Measurements from ENCODE around the gene RHOU.

Gene RHOU

GRCh38 chr1:228782662-228783417 is 47.6 kb downstream of the RHOU start:
- H3K9me3 Mint-ChIP-seq: no peaks in the 10 kb centered on the region
- H3K4me1 Mint-ChIP-seq: peaks cover 5% of the 10 kb centered on the region
- H3K36me3 Mint-ChIP-seq: no peaks in the 10 kb centered on the region
- H3K4me3 Mint-ChIP-seq: no peak overlapping the region
- peak; percentile 46 for ATAC-seq
- H3K27ac Mint-ChIP-seq: no peak overlapping the region
- DNase-seq (ENCODE audit: low spot score in 2 of 2): no peak

DNA sequence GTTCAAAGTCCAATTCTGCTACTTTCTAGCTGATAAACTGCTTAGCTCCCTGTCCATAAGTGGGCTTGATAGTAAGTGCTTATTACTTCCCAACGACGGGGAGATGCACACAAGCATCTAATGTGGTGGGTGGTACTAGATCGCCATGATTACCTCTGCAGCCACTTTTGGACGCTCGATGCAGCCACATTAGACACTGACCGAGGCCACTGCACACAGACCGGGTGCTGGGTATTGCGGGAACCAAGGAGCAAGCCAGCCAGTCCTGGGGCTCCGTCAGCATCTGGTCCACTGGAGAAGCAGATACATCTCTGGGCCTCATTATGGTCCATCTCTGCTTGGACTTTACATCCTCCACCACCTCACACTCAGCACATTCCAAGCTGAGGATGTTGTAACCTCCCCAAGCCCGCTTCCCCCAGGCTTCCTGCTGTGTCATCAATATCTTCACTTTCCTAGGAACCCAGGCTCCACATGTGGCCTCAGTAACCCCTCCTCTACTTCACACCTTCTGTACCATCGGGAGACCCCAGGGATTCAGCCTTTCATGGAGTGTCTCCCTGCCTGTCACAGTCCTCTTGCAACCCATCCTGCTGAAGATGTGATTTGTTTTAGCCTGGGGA is 48.2 kb downstream of the RHOU start:
- peaks cover 5% of the 10 kb centered on the region for H3K4me1 Mint-ChIP-seq
- DNase-seq (ENCODE audit: low spot score in 2 of 2) (no peak), ATAC-seq (no peak)
- H3K36me3 Mint-ChIP-seq: no peaks in the 10 kb centered on the region
- no peak overlapping the region for H3K4me3 Mint-ChIP-seq
- H3K9me3 Mint-ChIP-seq: no peaks in the 10 kb centered on the region
- H3K27ac Mint-ChIP-seq: no peak overlapping the region

- Mint-ChIP-seq H3K4me1 (peaks cover 5% of the 10 kb centered on the region), H3K36me3 (no peaks in the 10 kb centered on the region), H3K27ac (no peak overlapping the region), H3K4me3 (no peak overlapping the region), H3K9me3 (no peaks in the 10 kb centered on the region)
- no peak for DNase-seq (ENCODE audit: low spot score in 2 of 2)
- no peak for ATAC-seq
Measured at GRCh38 chr1:228784181-228784580, 48.9 kb downstream of the RHOU start.

DNA sequence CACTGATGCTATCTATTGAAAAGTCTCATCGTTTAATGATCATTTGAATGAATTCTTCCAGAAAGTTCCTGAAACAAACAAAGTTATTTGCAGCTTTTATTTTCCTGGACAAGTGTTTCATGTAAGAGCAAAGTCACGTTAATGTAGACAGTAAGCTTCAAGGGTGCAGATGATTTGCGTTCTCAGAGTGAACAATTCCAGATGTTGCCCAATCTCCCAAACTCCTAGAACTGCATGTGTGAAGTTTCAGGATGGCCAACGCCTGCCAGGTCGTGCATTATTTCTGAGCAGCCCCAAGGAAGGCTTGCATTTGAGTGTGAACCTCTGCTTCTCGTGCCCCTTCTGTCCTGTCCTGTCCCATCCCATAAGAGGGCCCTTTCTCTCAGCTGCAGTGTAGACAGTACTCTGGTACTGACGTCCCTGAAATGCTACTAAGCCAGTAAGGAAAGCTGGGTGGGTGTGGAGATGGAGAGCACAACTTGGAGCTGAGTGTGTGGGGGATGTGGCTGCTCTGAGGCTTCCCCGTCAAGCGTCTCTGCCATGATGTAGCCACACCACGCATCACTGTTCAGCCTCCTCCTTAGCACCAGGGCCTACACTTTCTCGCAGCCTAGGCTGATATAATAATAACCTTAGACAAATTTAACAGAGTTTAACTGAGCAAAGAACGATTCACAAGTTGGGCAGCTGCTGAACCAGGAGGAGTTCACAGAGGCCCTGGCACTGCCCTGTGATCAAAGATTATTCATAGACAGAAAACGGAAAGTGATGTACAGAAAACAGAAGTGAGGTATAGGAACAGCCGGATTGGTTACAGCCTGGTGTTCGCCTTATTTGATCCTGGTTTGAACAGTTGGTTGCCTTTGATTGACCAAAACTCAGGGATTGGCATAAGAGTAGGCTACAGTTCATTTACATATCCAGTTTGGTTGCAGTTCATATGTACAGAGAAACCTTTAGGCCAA is 50.4 kb downstream of the RHOU start:
- H3K4me3 Mint-ChIP-seq: no peak overlapping the region
- no peaks in the 10 kb centered on the region for H3K36me3 Mint-ChIP-seq
- H3K27ac Mint-ChIP-seq: no peak overlapping the region
- ATAC-seq: no peak
- peaks cover 11% of the 10 kb centered on the region for H3K4me1 Mint-ChIP-seq
- H3K9me3 Mint-ChIP-seq: no peaks in the 10 kb centered on the region
- no peak for DNase-seq (ENCODE audit: low spot score in 2 of 2)

DNA sequence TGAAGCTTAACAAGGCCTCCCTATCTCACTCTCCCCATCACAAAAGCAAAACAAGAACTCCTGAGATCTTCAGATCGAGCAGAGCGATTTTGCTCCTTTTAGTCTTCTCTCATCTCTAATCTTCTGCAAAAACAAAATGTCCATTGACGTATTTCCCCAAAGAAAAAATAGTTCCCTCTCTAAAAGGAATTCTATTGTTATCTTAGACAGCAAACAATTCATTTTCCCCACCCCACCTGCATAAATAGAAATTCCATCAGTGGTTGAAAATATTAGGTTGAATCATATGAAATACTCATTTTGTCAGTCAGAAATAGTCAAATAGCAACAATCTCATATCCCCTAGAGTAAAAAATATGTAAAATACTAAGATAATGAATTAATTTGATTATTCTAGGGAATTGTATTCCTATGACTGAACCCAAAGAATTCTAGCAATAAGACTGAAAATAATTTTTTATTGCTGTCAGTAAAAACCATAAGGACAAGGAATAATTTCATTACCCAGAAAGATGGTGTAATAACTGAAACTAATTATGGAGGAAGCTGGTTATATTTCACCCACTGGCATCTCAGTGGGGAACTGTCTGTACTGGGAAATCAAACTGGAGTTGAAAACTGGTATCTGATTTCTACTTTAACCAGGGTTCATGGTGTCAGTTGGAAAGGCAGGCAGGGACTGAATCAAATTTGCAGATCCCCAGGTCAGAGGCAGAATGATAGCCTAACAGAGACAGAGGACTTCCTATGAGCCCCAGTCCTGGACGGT is 51.3 kb downstream of the RHOU start:
- Mint-ChIP-seq H3K4me3 (no peak overlapping the region), H3K9me3 (no peaks in the 10 kb centered on the region), H3K4me1 (peaks cover 18% of the 10 kb centered on the region), H3K27ac (no peak overlapping the region), H3K36me3 (no peaks in the 10 kb centered on the region)
- ATAC-seq (no peak), DNase-seq (ENCODE audit: low spot score in 2 of 2) (no peak)

GRCh38 chr1:228791791-228792190 is 56.5 kb downstream of the RHOU start:
- Mint-ChIP-seq H3K4me1 (peaks cover 20% of the 10 kb centered on the region), H3K9me3 (no peaks in the 10 kb centered on the region), H3K36me3 (no peaks in the 10 kb centered on the region), H3K27ac (no peak overlapping the region), H3K4me3 (no peak overlapping the region)
- no peak for DNase-seq (ENCODE audit: low spot score in 2 of 2)
- no peak for ATAC-seq

GRCh38 chr1:228792601-228793000 is 57.3 kb downstream of the RHOU start:
- Mint-ChIP-seq H3K9me3 (peaks cover 1% of the 10 kb centered on the region), H3K4me3 (no peak overlapping the region), H3K36me3 (no peaks in the 10 kb centered on the region), H3K27ac (no peak overlapping the region), H3K4me1 (peaks cover 26% of the 10 kb centered on the region)
- DNase-seq (ENCODE audit: low spot score in 2 of 2) (no peak), ATAC-seq (no peak)

GRCh38 chr1:228793032-228793431 is 57.8 kb downstream of the RHOU start:
- no peak for DNase-seq (ENCODE audit: low spot score in 2 of 2)
- H3K9me3 Mint-ChIP-seq: peaks cover 3% of the 10 kb centered on the region
- no peak for ATAC-seq
- no peak overlapping the region for H3K27ac Mint-ChIP-seq
- peaks cover 31% of the 10 kb centered on the region for H3K4me1 Mint-ChIP-seq
- no peak overlapping the region for H3K4me3 Mint-ChIP-seq
- no peaks in the 10 kb centered on the region for H3K36me3 Mint-ChIP-seq

GRCh38 chr1:228794173-228794572 is 58.9 kb downstream of the RHOU start:
- DNase-seq (ENCODE audit: low spot score in 2 of 2) (peak in 1 of 2 donors; percentile 64), ATAC-seq (peak; percentile 76)
- no peak overlapping the region for H3K4me3 Mint-ChIP-seq
- peaks cover 3% of the 10 kb centered on the region for H3K9me3 Mint-ChIP-seq
- H3K27ac Mint-ChIP-seq: no peak overlapping the region
- H3K4me1 Mint-ChIP-seq: peaks cover 37% of the 10 kb centered on the region
- H3K36me3 Mint-ChIP-seq: no peaks in the 10 kb centered on the region

DNA sequence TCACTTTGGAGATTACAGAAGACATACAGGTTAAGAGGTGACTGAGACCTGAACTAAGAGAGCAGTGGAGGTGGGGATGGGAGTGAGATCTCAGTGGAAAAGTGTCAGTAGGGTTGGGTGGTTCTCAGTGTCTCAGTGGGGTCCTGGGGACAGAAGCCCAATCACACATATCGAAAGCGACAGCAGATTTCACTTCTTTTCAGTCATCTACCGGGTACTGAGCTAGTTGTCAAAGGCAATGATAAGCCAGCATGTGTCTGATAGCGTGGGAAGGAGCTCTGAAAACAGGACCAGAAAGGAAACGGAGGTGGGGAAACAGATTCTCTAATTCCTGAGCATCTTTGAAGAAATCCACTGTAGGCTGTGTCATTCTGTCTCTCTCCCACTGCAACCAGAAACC is 59.5 kb downstream of the RHOU start:
- DNase-seq (ENCODE audit: low spot score in 2 of 2) (peak in 1 of 2 donors; percentile 69), ATAC-seq (peak; percentile 88)
- H3K36me3 Mint-ChIP-seq: no peaks in the 10 kb centered on the region
- H3K4me1 Mint-ChIP-seq: peaks cover 37% of the 10 kb centered on the region
- no peak overlapping the region for H3K27ac Mint-ChIP-seq
- peaks cover 3% of the 10 kb centered on the region for H3K9me3 Mint-ChIP-seq
- H3K4me3 Mint-ChIP-seq: no peak overlapping the region

DNA sequence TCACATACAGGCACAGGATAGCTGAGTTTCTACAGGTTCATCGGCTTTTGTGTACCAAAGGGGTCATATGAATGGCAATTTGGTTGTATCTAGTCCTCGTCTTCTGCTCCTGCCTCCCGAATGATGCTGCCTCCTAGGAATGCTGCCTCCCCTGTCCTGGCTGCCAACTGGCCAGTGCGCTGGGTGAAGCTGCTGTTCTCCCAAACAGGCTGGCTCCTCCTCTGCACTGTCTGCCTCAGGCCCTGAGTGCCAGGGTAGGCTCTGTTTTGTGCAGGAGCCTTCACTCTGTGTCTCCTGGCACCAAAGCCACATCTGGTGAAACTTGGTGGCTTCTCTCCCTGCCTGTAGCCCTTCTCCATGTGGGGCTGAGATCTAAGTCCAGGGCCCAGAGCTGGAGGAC is 60.3 kb downstream of the RHOU start:
- DNase-seq (ENCODE audit: low spot score in 2 of 2) (no peak), ATAC-seq (no peak)
- H3K9me3 Mint-ChIP-seq: peaks cover 3% of the 10 kb centered on the region
- H3K4me1 Mint-ChIP-seq: peaks cover 32% of the 10 kb centered on the region
- H3K36me3 Mint-ChIP-seq: no peaks in the 10 kb centered on the region
- H3K27ac Mint-ChIP-seq: no peak overlapping the region
- H3K4me3 Mint-ChIP-seq: no peak overlapping the region
